NCI-H345 (cell line): ENCODE data around the gene HOXB6.

Source experiments
- DNase-seq: peaks from one replicate; lab custom pipeline; 2025; lab: John Stamatoyannopoulos, UW

The HOXB6 gene

GRCh38 chr17:48634493-48635208 lies 29.9 kb upstream of the HOXB6 start:
- DNase-seq, result no peak

GRCh38 chr17:48633266-48633677 lies 28.5 kb upstream of the HOXB6 start:
- DNase-seq, result no peak

- DNase-seq, result no peak
Observed at GRCh38 chr17:48632579-48633265, 27.9 kb upstream of the HOXB6 start.

GRCh38 chr17:48631693-48632578 lies 27.1 kb upstream of the HOXB6 start:
- DNase-seq, result no peak

- no peak for DNase-seq
Observed at GRCh38 chr17:48630925-48631692, 26.3 kb upstream of the HOXB6 start.

- no peak for DNase-seq
Observed at GRCh38 chr17:48630009-48630924, 25.5 kb upstream of the HOXB6 start.

GRCh38 chr17:48629411-48629759 lies 24.6 kb upstream of the HOXB6 start:
- DNase-seq, result no peak

- no peak for DNase-seq
Observed at GRCh38 chr17:48628649-48629410, 24.0 kb upstream of the HOXB6 start.

GRCh38 chr17:48627623-48628521 lies 23.1 kb upstream of the HOXB6 start:
- DNase-seq, result no peak

- DNase-seq, result no peak
Observed at GRCh38 chr17:48627118-48627597, 22.4 kb upstream of the HOXB6 start.

- DNase-seq, result peak; percentile 57
Observed at GRCh38 chr17:48626245-48627117, 21.7 kb upstream of the HOXB6 start, which contains the start of gene HOXB9. Gene HOXB9 (minus strand): TSS chr17:48626358. CDS start chr17:48626269, 89 bp downstream.

GRCh38 chr17:48625495-48626244 lies 20.9 kb upstream of the HOXB6 start:
- DNase-seq, result peak; percentile 37

- peak; percentile 27 for DNase-seq
Observed at GRCh38 chr17:48624544-48625494, 20.0 kb upstream of the HOXB6 start.

GRCh38 chr17:48624118-48624517 lies 19.3 kb upstream of the HOXB6 start:
- DNase-seq, result no peak

GRCh38 chr17:48623583-48623982 lies 18.8 kb upstream of the HOXB6 start:
- DNase-seq, result no peak

- DNase-seq, result no peak
Observed at GRCh38 chr17:48622857-48623256, 18.1 kb upstream of the HOXB6 start.
